H9 (cell line): Measurements from ENCODE around the gene KSR1. TPM values are rescaled to one million over a fixed set of nuclear protein-coding genes. Genes with fewer than 3 reads are reported as not detected.

Experiments used
- DNase-seq: peaks from one replicate; pipeline ENCODE4 v3.0.0-alpha.2; 2017
- H2AFZ ChIP-seq: one replicate; pipeline ENCODE4 v1.6.1; 2013; ENCODE audit warnings: mild to moderate bottlenecking, low read length, control low read depth, moderate library complexity
- H2AK5ac ChIP-seq: 2 replicates; pipeline ENCODE4 v1.6.1; 2013; ENCODE audit warnings: low read length, control low read depth, mixed read lengths; ENCODE audit not compliant: insufficient read length
- H2BK120ac ChIP-seq: one replicate; pipeline ENCODE4 v1.6.1; 2013; ENCODE audit warnings: low read depth, mild to moderate bottlenecking, low read length, control low read depth, inconsistent platforms; ENCODE audit not compliant: poor library complexity, severe bottlenecking
- H2BK12ac ChIP-seq: 2 replicates; pipeline ENCODE4 v1.6.1; 2013; ENCODE audit warnings: low read length, control low read depth, mixed read lengths, low read depth; ENCODE audit not compliant: insufficient read length
- H2BK15ac ChIP-seq: 2 replicates; pipeline ENCODE4 v1.6.1; 2013; ENCODE audit warnings: low read depth, low read length, control low read depth
- H2BK20ac ChIP-seq: one replicate; pipeline ENCODE4 v1.6.1; 2013; ENCODE audit warnings: low read depth, mild to moderate bottlenecking, low read length, control low read depth, inconsistent platforms; ENCODE audit not compliant: poor library complexity, severe bottlenecking
- H2BK5ac ChIP-seq: 2 replicates; pipeline ENCODE4 v1.6.1; 2013; ENCODE audit warnings: low read length, control low read depth, mixed read lengths; ENCODE audit not compliant: insufficient read length
- H3K14ac ChIP-seq: 2 replicates; pipeline ENCODE4 v1.6.1; 2013; ENCODE audit warnings: low read length, control low read depth; ENCODE audit not compliant: insufficient read depth
- H3K18ac ChIP-seq: 2 replicates; pipeline ENCODE4 v1.6.1; 2013; ENCODE audit warnings: low read depth, mild to moderate bottlenecking, mixed read lengths, low read length, control low read depth; ENCODE audit not compliant: insufficient read length
- H3K23ac ChIP-seq: 2 replicates; pipeline ENCODE4 v1.6.1; 2013; ENCODE audit warnings: low read length, control low read depth, mixed read lengths, low read depth; ENCODE audit not compliant: insufficient read length
- H3K23me2 ChIP-seq: 2 replicates; pipeline ENCODE4 v1.6.1; 2013; ENCODE audit warnings: low read depth, mild to moderate bottlenecking, mixed read lengths, low read length, control low read depth; ENCODE audit not compliant: insufficient read length, poor library complexity, severe bottlenecking
- H3K27ac ChIP-seq: 2 replicates; pipeline ENCODE4 v1.5.1; 2013; ENCODE audit warnings: low read length, control low read depth, mixed read lengths, low read depth; ENCODE audit not compliant: insufficient read length
- H3K27me3 ChIP-seq: 2 replicates; pipeline ENCODE4 v1.6.1; 2013; ENCODE audit warnings: low read length, control low read depth, inconsistent platforms; ENCODE audit not compliant: insufficient read depth
- H3K4ac ChIP-seq: 2 replicates; pipeline ENCODE4 v1.6.1; 2013; ENCODE audit warnings: low read depth, mild to moderate bottlenecking, control low read depth, inconsistent platforms, low read length, moderate library complexity
- H3K4me1 ChIP-seq: 2 replicates; pipeline ENCODE4 v1.6.1; 2013; ENCODE audit warnings: low read length, control low read depth, inconsistent platforms; ENCODE audit not compliant: insufficient read depth
- H3K4me2 ChIP-seq: 2 replicates; pipeline ENCODE4 v1.6.1; 2013; ENCODE audit warnings: low read length, control low read depth, mixed read lengths; ENCODE audit not compliant: insufficient read length, insufficient read depth
- H3K56ac ChIP-seq: 2 replicates; pipeline ENCODE4 v1.6.1; 2013; ENCODE audit warnings: low read depth, mild to moderate bottlenecking, mixed read lengths, low read length, control low read depth; ENCODE audit not compliant: insufficient read length
- H3K79me1 ChIP-seq: 2 replicates; pipeline ENCODE4 v1.6.1; 2013; ENCODE audit warnings: low read depth, mild to moderate bottlenecking, moderate library complexity, low read length, control low read depth, inconsistent platforms; ENCODE audit not compliant: insufficient read depth, poor library complexity, severe bottlenecking
- H3K79me2 ChIP-seq: 2 replicates; pipeline ENCODE4 v1.6.1; 2013; ENCODE audit warnings: low read length, control low read depth, inconsistent platforms; ENCODE audit not compliant: insufficient read depth
- H3K9ac ChIP-seq: 2 replicates; pipeline ENCODE4 v1.6.1; 2013; ENCODE audit warnings: low read length, control low read depth, mixed read lengths; ENCODE audit not compliant: insufficient read length; ENCODE audit errors: extremely low read depth
- H3K9me3 ChIP-seq: one replicate; pipeline ENCODE4 v1.6.1; 2013; ENCODE audit warnings: low read depth, low read length, inconsistent platforms; ENCODE audit not compliant: control insufficient read depth
- H3T11ph ChIP-seq: one replicate; pipeline ENCODE4 v1.6.1; 2013; ENCODE audit warnings: mild to moderate bottlenecking, low read length, control low read depth, inconsistent platforms
- H4K20me1 ChIP-seq: one replicate; pipeline ENCODE4 v1.6.1; 2013; ENCODE audit not compliant: control insufficient read depth, insufficient read length, insufficient read depth
- H4K5ac ChIP-seq: 2 replicates; pipeline ENCODE4 v1.6.1; 2013; ENCODE audit warnings: low read depth, mild to moderate bottlenecking, mixed read lengths, low read length, control low read depth; ENCODE audit not compliant: insufficient read length
- H4K8ac ChIP-seq: replicated peaks from 2 replicates; pipeline ENCODE4 v1.6.1; 2013; ENCODE audit warnings: low read length, control low read depth, mixed read lengths, low read depth; ENCODE audit not compliant: insufficient read length
- H4K91ac ChIP-seq: 2 replicates; pipeline ENCODE4 v1.6.1; 2013; ENCODE audit warnings: low read depth, mild to moderate bottlenecking, moderate library complexity, mixed read lengths, low read length, control low read depth; ENCODE audit not compliant: insufficient read length
- H3K27ac Mint-ChIP-seq, 3 experiments: 2 replicates in 2 of 3; 3 replicates in 1 of 3; pipeline ENCODE4 v1.8.0; 2020 to 2021; ENCODE audit warnings: mixed read lengths in 3 of 3, mild to moderate bottlenecking in 1 of 3, moderate library complexity in 1 of 3
- H3K27me3 Mint-ChIP-seq: 2 replicates; pipeline ENCODE4 v1.8.0; 2021; ENCODE audit warnings: low read depth, mild to moderate bottlenecking, moderate library complexity, mixed read lengths
- H3K36me3 Mint-ChIP-seq, 3 experiments: 2 replicates in 2 of 3; 3 replicates in 1 of 3; pipeline ENCODE4 v1.8.0; 2020 to 2021; ENCODE audit warnings: low read depth in 3 of 3, mixed read lengths in 3 of 3; ENCODE audit not compliant: insufficient read depth in 1 of 3
- H3K4me1 Mint-ChIP-seq, 2 experiments: 2 replicates each; pipeline ENCODE4 v1.8.0; 2020; ENCODE audit warnings: mixed read lengths in 2 of 2
- H3K4me3 Mint-ChIP-seq, 2 experiments: 2 replicates in 1 of 2; 3 replicates in 1 of 2; pipeline ENCODE4 v1.8.0; 2020 to 2021; ENCODE audit warnings: mild to moderate bottlenecking in 2 of 2, mixed read lengths in 2 of 2, moderate library complexity in 1 of 2
- H3K9me3 Mint-ChIP-seq, 2 experiments: 2 replicates in 1 of 2; 3 replicates in 1 of 2; pipeline ENCODE4 v1.8.0; 2020; ENCODE audit warnings: mild to moderate bottlenecking in 2 of 2, mixed read lengths in 2 of 2, moderate library complexity in 1 of 2
- CTCF ChIP-seq: fragments of 200-600 bp; sonication (generic); conservative IDR thresholded peaks from 3 replicates; pipeline ENCODE4 v1.8.0; 2021; ENCODE audit warnings: antibody characterized with exemption, mild to moderate bottlenecking
- WGBS: extraction: QIAGEN DNeasy Blood & Tissue Kit; methylation state at CpG from one replicate; pipeline ENCODE4 v1.1.7; 2013; ENCODE audit warnings: missing lambda C conversion rate, low lambda C conversion rate, mixed read lengths; ENCODE audit not compliant: insufficient read length; ENCODE audit errors: extremely low coverage; 5-methylcytosine and 5-hydroxymethylcytosine counted together
- total RNA-seq: library from RNA; stranded (reverse); gene quantifications from 2 replicates; pipeline ENCODE4 v1.2.1, GENCODE V29; 2021

The KSR1 gene
- total RNA-seq, 1 experiment from 2014 or later, result 44.9 TPM

GRCh38 chr17:27669136-27669535 lies 212.9 kb downstream of the KSR1 start:
- Histone ChIP-seq H3K4me2 (no peak overlapping the region), H3K79me1 (no peaks in the 10 kb centered on the region), H3K18ac (no peak overlapping the region), H2BK12ac (no peak overlapping the region), H4K8ac (no peak overlapping the region), H2BK15ac (no peak overlapping the region), H3K27ac (no peak overlapping the region), H2AK5ac (no peak overlapping the region), H3K56ac (no peak overlapping the region), H3K23ac (no peak overlapping the region), H2BK5ac (no peak overlapping the region), H3K23me2 (no peaks in the 10 kb centered on the region), H3K9ac (no peak overlapping the region), H3K14ac (no peak overlapping the region), H4K91ac (no peak overlapping the region), H2AFZ (no peak overlapping the region), H4K5ac (no peak overlapping the region), H3K4ac (no peak overlapping the region), H3K9me3 (no peaks in the 10 kb centered on the region), H2BK120ac (no peak overlapping the region), H3K4me1 (no peaks in the 10 kb centered on the region), H3T11ph (no peak overlapping the region), H3K79me2 (no peaks in the 10 kb centered on the region), H3K27me3 (no peaks in the 10 kb centered on the region), H4K20me1 (no peaks in the 10 kb centered on the region), H2BK20ac (no peak overlapping the region)
- DNase-seq, result peak; percentile 21
- WGBS, result no CpG with 5 or more reads among the region's 7 CpGs
- TF ChIP-seq CTCF, result no peak
- Mint-ChIP-seq H3K36me3 (no peaks in the 10 kb centered on the region), H3K4me1 (no peaks in the 10 kb centered on the region), H3K27me3 (no peaks in the 10 kb centered on the region; the same call in 1 of the 2 replicates), H3K9me3 (no peaks in the 10 kb centered on the region; a peak in 1 of 5 replicates), H3K27ac (no peak overlapping the region), H3K4me3 (no peak overlapping the region; a peak in 1 of 5 replicates)
